Adipose tissue (tissue), 3 donors: ENCODE results near the gene MSL1. TPM values are rescaled to one million over a fixed set of nuclear protein-coding genes. Genes with fewer than 3 reads are reported as not detected.

Experiments used
- H3K27ac ChIP-seq: one replicate; pipeline ENCODE4 v1.5.1; 2013; ENCODE audit warnings: low read depth, low read length
- WGBS, 3 donors: extraction: QIAGEN DNeasy Blood & Tissue Kit; methylation state at CpG; one replicate each; pipeline ENCODE4 v1.1.7; 2013; 5-methylcytosine and 5-hydroxymethylcytosine counted together
- polyA plus RNA-seq, 3 donors: library from polyadenylated mRNA; stranded (reverse); fragments of 200-250 nt; gene quantifications; one replicate each; pipeline ENCODE4 v1.2.3, GENCODE V29; 2013
- donor health status: healthy with polysubstance abuse.
- donor health status: Bipolar disorder and iron deficiency.
- donor health status: healthy.

Gene MSL1
- polyA plus RNA-seq, 3 donors = 33.8 to 88.4 (median 62.1) TPM

DNA sequence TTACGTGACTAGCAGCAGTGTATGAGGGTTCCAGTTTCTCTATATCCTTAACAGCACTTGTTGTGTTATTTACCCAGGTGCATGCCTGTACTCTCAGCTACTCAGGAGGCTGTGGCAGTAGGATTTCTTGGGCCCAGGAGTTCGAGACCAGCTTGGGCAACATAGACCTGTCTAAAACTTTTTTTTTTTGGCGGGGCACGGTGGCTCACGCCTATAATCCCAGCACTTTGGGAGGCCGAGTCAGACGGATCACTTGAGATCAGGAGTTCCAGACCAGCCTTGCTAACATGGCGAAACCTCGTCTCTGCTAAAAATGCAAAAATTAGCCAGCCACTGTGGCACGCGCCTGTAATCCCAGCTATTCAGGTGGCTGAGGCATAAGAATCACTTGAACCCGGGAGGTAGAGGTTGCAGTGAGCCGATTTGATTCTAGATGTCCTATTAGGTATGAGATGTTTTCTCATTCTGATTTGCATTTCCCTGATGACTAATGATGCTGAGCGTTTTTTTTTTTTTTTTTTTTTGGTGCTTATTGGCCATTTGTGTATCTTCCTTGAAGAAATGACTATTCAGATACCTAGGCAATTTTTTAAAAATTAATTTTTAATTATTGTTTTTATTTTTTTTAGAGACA, 31.9 kb downstream of the MSL1 start:
- WGBS, 3 donors = 87 to 92% (median 88%) methylated on average over 14 of the region's 14 CpGs

GRCh38 chr17:40157973-40158372, 36.2 kb downstream of the MSL1 start:
- H3K27ac ChIP-seq = no peak overlapping the region
- 67 to 91% (median 80%) methylated on average over 2 of the region's 2 CpGs for WGBS, 3 donors

More for the DNA sequence above, 31.9 kb downstream of the MSL1 start:
- no peak overlapping the region for H3K27ac ChIP-seq

GRCh38 chr17:40158438-40159013, 36.8 kb downstream of the MSL1 start:
- no peak overlapping the region for H3K27ac ChIP-seq
- WGBS, 3 donors = 72 to 80% (median 77%) methylated on average over 3 of the region's 3 CpGs

DNA sequence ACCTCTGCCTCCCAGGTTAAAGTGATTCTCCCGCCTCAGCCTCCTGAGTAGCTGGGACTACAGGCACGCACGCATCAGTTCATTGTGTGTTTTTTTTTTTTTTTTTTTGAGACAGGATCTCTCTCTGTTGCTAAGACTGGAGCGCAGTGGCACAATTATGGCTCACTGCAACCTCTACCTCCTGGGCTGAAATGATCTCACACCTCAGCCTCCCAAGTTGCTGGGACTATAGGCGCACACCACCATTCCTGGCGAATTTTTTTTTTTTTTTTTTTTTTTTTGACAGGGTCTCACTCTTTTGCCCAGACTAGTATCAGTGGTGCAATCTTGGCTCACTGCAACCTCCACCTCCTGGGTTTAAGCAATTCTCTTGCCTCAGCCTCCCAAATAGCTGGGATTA, 37.7 kb downstream of the MSL1 start:
- 78 to 91% (median 89%) methylated on average over 6 of the region's 6 CpGs for WGBS, 3 donors
- H3K27ac ChIP-seq = no peak overlapping the region

- H3K27ac ChIP-seq = no peak overlapping the region
- WGBS, 3 donors = 87 to 95% (median 91%) methylated on average over 3 of the region's 3 CpGs
Measured at GRCh38 chr17:40167685-40168261, 46.0 kb downstream of the MSL1 start.

- WGBS, 3 donors = 35 to 46% (median 43%) methylated on average over 11 of the region's 11 CpGs
- H3K27ac ChIP-seq = no peak overlapping the region
Measured at GRCh38 chr17:40168262-40168832, 46.6 kb downstream of the MSL1 start.

DNA sequence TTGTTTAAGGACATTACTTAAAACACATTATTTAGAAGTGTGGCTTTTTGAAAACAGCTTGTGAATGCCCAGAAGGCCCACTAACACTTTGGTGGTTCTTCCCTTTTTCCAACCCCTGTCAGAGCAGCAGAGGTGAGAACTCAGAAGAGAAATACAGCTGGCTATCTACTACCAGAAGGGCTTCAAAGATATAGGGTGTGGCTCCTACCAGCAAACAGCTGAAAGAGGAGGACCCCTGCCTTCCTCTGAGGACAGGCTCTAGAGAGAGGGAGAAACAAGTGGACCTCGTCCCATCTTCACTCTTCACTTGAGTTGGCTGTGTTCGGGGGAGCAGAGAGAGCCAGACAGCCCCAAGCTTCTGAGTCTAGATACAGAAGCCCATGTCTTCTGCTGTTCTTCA, 48.6 kb downstream of the MSL1 start:
- WGBS, 3 donors = 72 to 92% (median 92%) methylated on average over 2 of the region's 2 CpGs
- H3K27ac ChIP-seq = no peak overlapping the region

DNA sequence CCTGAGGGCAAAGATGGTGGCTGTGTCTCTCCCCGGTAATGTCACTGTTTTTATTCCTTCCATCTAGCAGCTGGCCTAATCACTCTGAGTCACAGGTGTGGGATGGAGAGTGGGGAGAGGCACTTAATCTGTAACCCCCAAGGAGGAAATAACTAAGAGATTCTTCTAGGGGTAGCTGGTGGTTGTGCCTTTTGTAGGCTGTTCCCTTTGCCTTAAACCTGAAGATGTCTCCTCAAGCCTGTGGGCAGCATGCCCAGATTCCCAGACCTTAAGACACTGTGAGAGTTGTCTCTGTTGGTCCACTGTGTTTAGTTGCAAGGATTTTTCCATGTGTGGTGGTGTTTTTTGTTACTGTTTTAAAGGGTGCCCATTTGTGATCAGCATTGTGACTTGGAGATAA, 50.0 kb downstream of the MSL1 start:
- H3K27ac ChIP-seq = no peak overlapping the region
- 88 to 100% (median 98%) methylated on average over 1 of the region's 1 CpG for WGBS, 3 donors

DNA sequence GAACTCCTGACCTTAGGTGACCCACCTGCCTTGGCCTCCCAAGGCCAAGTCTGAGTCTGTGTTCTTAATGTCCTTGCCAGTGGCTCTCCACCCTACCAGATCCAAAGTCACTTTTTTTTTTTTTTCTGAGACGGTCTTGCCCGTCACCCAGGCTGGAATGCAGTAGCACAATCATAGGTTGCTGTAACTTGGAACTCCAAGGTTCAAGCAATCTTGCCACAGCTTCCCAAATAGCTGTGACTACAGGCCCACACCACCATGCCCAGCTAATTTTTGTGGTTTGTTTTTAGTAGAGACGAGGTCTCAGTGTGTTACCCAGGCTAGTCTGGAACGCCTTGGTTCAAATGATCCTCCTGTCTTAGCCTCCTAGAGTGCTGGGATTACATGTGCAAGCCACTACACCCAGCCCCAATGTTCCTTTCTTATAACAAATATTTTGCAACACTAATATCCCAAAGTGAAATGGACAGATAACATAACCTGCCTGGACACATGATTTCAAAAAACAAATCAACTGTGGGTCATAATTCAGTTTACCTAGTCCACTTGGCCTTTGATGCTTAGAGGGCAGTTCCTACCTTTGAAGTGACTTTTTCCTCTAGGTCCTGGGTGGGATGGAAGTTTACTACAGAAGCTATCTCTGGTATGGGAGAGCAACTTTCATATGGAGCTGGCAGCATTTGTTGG, 51.5 kb downstream of the MSL1 start:
- WGBS, 3 donors = 89 to 91% (median 91%) methylated on average over 4 of the region's 4 CpGs
- no peak overlapping the region for H3K27ac ChIP-seq

DNA sequence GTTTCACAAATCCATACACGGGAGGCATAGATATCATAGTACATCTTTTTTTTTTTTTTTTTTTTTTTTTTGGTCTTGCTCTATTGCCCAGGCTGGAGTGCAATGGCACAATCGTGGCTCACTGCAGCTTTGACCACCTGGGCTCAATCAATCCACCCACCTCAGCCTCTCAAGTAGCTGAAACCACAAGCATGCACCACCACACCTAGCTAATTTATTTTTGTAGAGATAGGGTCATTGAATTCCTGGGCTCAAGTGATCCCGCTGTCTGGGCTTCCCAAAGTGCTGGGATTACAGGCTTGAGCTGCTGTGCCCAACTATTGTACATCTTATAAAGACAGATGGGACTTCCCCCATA, 52.0 kb downstream of the MSL1 start:
- no peak overlapping the region for H3K27ac ChIP-seq
- WGBS, 3 donors = 76 to 80% (median 77%) methylated on average over 3 of the region's 3 CpGs

DNA sequence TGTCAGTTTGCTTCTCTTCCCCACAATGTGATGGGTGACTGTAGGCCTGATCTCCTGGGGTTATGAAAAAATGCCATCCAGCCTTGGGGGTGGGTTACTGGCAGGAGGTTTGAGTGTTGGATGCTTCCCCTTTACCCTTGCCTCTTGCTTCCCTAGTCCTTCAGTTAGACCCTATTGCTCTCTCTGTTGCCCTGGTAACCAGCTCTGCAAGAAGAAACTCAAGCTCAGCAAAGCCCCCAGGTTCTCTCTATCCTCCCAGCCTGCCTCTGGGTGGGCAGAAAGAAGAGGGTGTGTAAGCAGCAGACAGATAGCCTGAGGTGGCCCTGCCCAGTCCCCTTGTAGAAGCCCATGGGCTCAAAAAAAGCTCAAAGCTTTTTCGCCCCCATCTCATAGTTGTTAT, 52.7 kb downstream of the MSL1 start:
- no peak overlapping the region for H3K27ac ChIP-seq
- 86 to 100% (median 90%) methylated on average over 1 of the region's 1 CpG for WGBS, 3 donors

DNA sequence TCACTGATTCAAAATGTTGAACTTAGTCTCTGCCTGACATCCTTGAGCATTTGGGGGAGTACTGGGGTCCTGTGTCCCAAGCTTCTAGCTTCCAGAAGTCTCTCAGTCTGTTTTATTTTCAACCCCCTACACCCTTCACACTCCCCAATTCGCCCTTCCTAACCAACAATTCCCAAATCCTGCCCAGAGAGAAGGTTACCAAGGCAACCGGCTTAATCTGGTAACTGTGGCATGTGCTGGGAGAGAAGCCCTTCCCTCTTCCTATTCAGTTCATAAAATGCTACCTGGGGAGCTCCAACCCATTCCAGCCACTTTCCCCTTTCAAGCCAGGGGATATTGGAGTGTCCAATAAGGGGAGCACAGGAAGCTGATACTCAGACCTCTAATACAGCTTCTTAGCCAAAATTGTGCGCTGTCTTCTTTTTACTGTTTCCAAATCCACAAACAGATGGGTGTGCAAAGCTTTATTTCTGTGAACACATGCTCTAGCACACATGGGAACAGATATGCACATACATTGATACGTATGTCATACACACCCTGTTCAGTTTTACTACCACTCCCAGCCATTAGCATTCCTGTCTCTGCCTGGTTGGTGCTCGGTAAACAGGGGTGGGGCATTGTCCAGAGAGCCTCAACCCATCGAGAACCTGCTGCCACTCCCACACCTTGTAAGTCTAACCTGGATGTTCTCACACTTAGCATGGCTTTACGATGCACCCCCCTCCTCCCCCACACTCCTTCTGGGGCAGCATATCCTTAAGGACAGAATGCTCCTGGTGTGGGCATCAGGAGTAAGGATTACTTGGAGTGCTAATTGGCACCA, 54.4 kb downstream of the MSL1 start:
- H3K27ac ChIP-seq = no peak overlapping the region
- 77 to 90% (median 89%) methylated on average over 7 of the region's 7 CpGs for WGBS, 3 donors

DNA sequence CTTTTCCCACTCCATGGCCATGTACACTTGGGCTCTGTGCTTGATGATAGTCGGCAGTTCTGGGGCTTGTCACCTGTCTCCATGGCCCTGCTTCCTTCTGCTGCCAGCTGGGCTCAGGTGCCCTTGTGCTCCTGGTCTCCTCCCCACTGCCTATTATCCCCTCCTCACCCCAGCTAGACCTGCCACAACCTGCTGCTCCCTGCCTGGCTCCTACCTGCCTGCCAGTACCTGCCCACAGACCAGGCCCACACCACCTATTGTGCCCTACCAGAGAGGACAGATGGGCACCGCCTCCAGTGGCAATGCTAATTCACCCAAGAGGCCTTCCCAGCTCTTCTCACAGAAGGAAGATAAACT, 55.0 kb downstream of the MSL1 start:
- WGBS, 3 donors = 56 to 80% (median 76%) methylated on average over 2 of the region's 2 CpGs
- no peak overlapping the region for H3K27ac ChIP-seq

DNA sequence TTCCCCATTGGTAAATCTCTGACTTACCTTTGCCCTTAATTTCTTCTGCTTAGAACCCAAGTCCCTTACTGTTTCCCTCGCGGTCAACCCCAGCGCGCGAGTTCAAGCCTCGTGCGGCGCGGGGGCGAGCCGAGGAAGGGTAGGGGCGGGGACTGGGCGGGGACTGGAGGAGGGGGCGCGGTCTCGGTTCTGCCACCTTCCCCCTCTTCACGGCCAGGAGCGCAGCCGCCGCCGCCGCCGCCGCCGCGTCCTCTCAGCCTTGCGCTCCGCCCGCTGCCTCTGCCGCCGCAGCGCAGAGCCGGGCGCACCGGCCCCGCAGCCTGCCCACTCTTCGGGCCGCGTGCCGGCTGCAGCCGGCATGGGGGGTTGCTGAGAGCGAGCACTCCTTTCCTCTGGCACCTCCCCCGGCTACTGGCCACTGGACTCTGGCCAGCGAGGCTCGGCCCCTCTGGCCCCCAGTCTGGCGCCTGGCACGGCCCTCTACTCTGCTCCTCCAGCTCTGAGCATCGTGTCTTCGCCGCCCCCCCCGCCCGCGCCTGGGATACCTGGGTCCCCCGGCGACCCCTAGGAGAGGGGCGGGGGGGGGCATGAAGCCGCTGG, 55.6 kb downstream of the MSL1 start, which contains the start of gene RAPGEFL1:
Gene RAPGEFL1 (plus strand): TSS at position 196 of the 600 bp plus-strand sequence. CDS start 392 bp downstream, at position 588.
- no peak within 1 kb of the TSS for H3K27ac ChIP-seq
- WGBS, 3 donors = 0 to 2% (median 1%) methylated on average over 47 to 57 of the region's 57 CpGs

DNA sequence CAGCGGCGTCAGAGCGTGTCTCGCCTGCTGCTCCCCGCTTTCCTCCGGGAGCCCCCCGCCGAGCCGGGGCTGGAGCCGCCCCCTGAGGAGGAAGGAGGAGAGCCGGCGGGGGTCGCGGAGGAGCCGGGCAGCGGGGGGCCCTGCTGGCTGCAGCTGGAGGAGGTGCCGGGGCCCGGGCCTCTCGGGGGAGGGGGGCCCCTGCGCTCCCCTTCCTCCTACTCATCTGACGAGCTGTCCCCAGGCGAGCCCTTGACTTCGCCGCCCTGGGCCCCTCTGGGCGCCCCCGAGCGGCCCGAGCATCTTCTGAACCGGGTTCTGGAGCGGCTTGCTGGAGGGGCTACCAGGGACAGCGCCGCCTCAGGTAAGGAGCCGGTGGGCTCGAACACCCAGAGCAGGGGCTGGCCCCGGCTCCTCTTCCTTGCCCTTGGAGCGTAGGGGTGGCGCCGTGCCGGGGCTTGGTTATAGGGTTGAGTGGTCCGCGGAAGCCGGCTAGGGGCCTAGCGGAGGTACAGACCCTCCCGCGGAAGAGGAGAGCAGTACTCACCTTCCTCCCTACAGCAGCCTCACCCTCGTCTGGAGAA, 56.3 kb downstream of the MSL1 start:
- no peak overlapping the region for H3K27ac ChIP-seq
- WGBS, 3 donors = 39 to 62% (median 54%) methylated on average over 29 to 46 of the region's 46 CpGs

GRCh38 chr17:40178660-40179059, 56.9 kb downstream of the MSL1 start:
- no peak overlapping the region for H3K27ac ChIP-seq
- WGBS, 3 donors = 93 to 97% (median 93%) methylated on average over 7 of the region's 7 CpGs

GRCh38 chr17:40179923-40180659, 58.3 kb downstream of the MSL1 start:
- H3K27ac ChIP-seq = no peak overlapping the region
- WGBS, 3 donors = 71 to 84% (median 79%) methylated on average over 6 of the region's 6 CpGs
